Liver (tissue), 9 donors: ENCODE measurements around the gene SMIM29. TPM values are rescaled to one million over a fixed set of nuclear protein-coding genes. Genes with fewer than 3 reads are reported as not detected.

ENCODE experiments used
- DNase-seq: peaks from one replicate; pipeline ENCODE4 v3.0.0-alpha.2; 2017; ENCODE audit warnings: low spot score
- H3K27ac ChIP-seq, 2 donors: one replicate each; pipeline ENCODE4 v1.7.0; 2013; ENCODE audit warnings: inconsistent platforms in 2 of 2, low read length in 2 of 2, control low read depth in 1 of 2, low read depth in 1 of 2, mild to moderate bottlenecking in 1 of 2
- H3K27me3 ChIP-seq, 4 donors: one replicate each; pipeline versions ENCODE4 v1.6.1 to v1.7.0; 2013; ENCODE audit warnings: low read length in 3 of 4, inconsistent platforms in 1 of 4, mild to moderate bottlenecking in 1 of 4, moderate library complexity in 1 of 4; ENCODE audit not compliant: control insufficient read depth in 4 of 4, insufficient read depth in 4 of 4
- H3K36me3 ChIP-seq, 4 donors: one replicate each; pipeline versions ENCODE4 v1.6.1 to v1.7.0; 2013; ENCODE audit warnings: low read length in 3 of 4, mild to moderate bottlenecking in 3 of 4, low read depth in 1 of 4, moderate library complexity in 1 of 4; ENCODE audit not compliant: control insufficient read depth in 4 of 4, insufficient read depth in 3 of 4
- H3K4me1 ChIP-seq, 4 donors: one replicate each; pipeline versions ENCODE4 v1.6.1 to v1.7.0; 2013; ENCODE audit warnings: low read length in 3 of 4, mild to moderate bottlenecking in 3 of 4, moderate library complexity in 1 of 4; ENCODE audit not compliant: control insufficient read depth in 4 of 4, insufficient read depth in 4 of 4
- H3K4me3 ChIP-seq, 3 donors: one replicate each; pipeline versions ENCODE4 v1.6.1 to v1.7.0; 2013; ENCODE audit warnings: low read length in 3 of 3, control low read depth in 1 of 3, low read depth in 1 of 3, mild to moderate bottlenecking in 1 of 3
- H3K9ac ChIP-seq, 2 donors: one replicate each; pipeline ENCODE4 v1.7.0; 2013; ENCODE audit warnings: low read length in 2 of 2, mild to moderate bottlenecking in 2 of 2, moderate library complexity in 2 of 2, control low read depth in 1 of 2, low read depth in 1 of 2
- H3K9me3 ChIP-seq, 4 donors: one replicate each; pipeline versions ENCODE4 v1.6.1 to v1.7.0; 2013; ENCODE audit warnings: low read length in 3 of 4; ENCODE audit not compliant: control insufficient read depth in 4 of 4
- ATF3 ChIP-seq: IDR thresholded peaks from 2 replicates; pipeline ENCODE4 v1.6.1; 2016; ENCODE audit warnings: antibody characterized with exemption
- EGR1 ChIP-seq, 2 donors: IDR thresholded peaks; 2 replicates each; pipeline ENCODE4 v1.6.1; 2016 to 2018; ENCODE audit warnings: antibody characterized with exemption in 2 of 2, low read depth in 2 of 2
- GABPA ChIP-seq, 2 donors: IDR thresholded peaks in 1 of 2; conservative IDR thresholded peaks in 1 of 2; 2 replicates each; pipeline ENCODE4 v1.6.1; 2016; ENCODE audit warnings: antibody characterized with exemption in 2 of 2, mild to moderate bottlenecking in 1 of 2, moderate library complexity in 1 of 2
- JUND ChIP-seq, 2 donors: IDR thresholded peaks; 2 replicates each; pipeline ENCODE4 v1.6.1; 2016; ENCODE audit warnings: antibody characterized with exemption in 2 of 2
- NR2F2 ChIP-seq: IDR thresholded peaks from 2 replicates; pipeline ENCODE4 v1.6.1; 2016; ENCODE audit warnings: antibody characterized with exemption
- RAD21 ChIP-seq, 2 donors: IDR thresholded peaks; 2 replicates each; pipeline ENCODE4 v1.6.1; 2016; ENCODE audit warnings: antibody characterized with exemption in 2 of 2, mild to moderate bottlenecking in 2 of 2
- RXRA ChIP-seq, 2 donors: IDR thresholded peaks; 2 replicates each; pipeline ENCODE4 v1.6.1; 2017 to 2018; ENCODE audit warnings: antibody characterized with exemption in 2 of 2, mild to moderate bottlenecking in 1 of 2
- SP1 ChIP-seq: IDR thresholded peaks from 2 replicates; pipeline ENCODE4 v1.6.1; 2018; ENCODE audit warnings: antibody characterized with exemption, mild to moderate bottlenecking
- YY1 ChIP-seq: IDR thresholded peaks from 2 replicates; pipeline ENCODE4 v1.6.1; 2016; ENCODE audit warnings: antibody characterized with exemption, mild to moderate bottlenecking
- WGBS: extraction: QIAGEN DNeasy Blood & Tissue Kit; methylation state at CpG from one replicate; pipeline ENCODE4 v1.1.7; 2013; 5-methylcytosine and 5-hydroxymethylcytosine counted together
- polyA plus RNA-seq, 2 donors: library from polyadenylated mRNA; stranded (reverse) in 1 of 2; unstranded in 1 of 2; fragments of 200-250 nt in 1 of 2; fragments of >200 nt in 1 of 2; fragmentation: Nextera tagmentation in 1 of 2; extraction: Ambion mirVana in 1 of 2; gene quantifications; one replicate each; pipeline versions ENCODE4 v1.2.1 to v1.2.3, GENCODE V29; 2013 to 2015
- total RNA-seq, 2 donors: library from RNA; depleted of rRNA; stranded (reverse); fragments of >200 nt; gene quantifications; one replicate each; pipeline ENCODE4 v1.2.3, GENCODE V29; 2014
- TF ChIP-seq, protein P1 (sequence below): IDR thresholded peaks from 2 replicates; pipeline ENCODE4 v1.6.1; 2016; ENCODE audit warnings: antibody characterized with exemption
- TF ChIP-seq, protein P2 (sequence below): IDR thresholded peaks from 2 replicates; pipeline ENCODE4 v1.6.1; 2016; ENCODE audit warnings: antibody characterized with exemption
- donor health status: healthy.
- donor health status: healthy.
- donor health status: healthy.
- donor health status: healthy.
- donor health status: healthy.

Gene SMIM29
- total and polyA plus RNA-seq, 4 donors: 2.4 to 11.3 (median 6.7) TPM

DNA sequence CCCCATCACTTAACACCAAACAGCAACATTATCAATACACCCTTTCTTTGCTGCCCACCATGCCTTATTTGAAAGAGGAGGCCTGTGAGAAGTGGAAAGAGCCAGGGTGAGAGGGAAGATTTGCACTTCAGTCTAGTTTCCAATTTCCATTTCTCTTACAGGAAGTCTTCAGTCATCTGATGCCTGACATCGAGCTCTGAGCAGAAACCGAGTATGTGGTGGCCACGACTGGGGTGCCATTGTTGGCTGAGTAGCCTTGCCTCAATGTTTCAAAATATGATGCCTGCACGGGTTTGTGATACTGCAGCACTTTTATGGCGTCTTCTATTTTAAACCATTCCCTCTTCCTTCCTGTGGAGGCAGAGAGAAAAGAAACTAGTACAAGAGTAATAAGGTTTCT is 39.8 kb upstream of the SMIM29 start:
- no peak for TF ChIP-seq EGR1 (IDR thresholded peaks at IDR 0.05; ENCODE audit: low read depth in 2 of 2)
- TF ChIP-seq RXRA (IDR thresholded peaks at IDR 0.05): no peak
- WGBS: 72% methylated on average over 5 of the region's 5 CpGs
- Histone ChIP-seq H3K4me1 (no peaks in the 10 kb centered on the region), H3K36me3 (peaks cover 3 to 11% (median 9%) of the 10 kb centered on the region in 4 donors), H3K9ac (no peak overlapping the region), H3K27ac (no peak overlapping the region), H3K9me3 (no peaks in the 10 kb centered on the region), H3K4me3 (no peak overlapping the region), H3K27me3 (no peaks in the 10 kb centered on the region)
- no peak for DNase-seq

- H3K27me3 ChIP-seq: no peaks in the 10 kb centered on the region
- H3K36me3 ChIP-seq: peaks cover 0 to 8% (median 3%) of the 10 kb centered on the region in 4 donors
- TF ChIP-seq SP1: no peak
- TF ChIP-seq JUND (IDR thresholded peaks at IDR 0.05): no peak
- no peak for TF ChIP-seq EGR1 (IDR thresholded peaks at IDR 0.05; ENCODE audit: low read depth in 2 of 2)
- no peak for TF ChIP-seq NR2F2
- TF ChIP-seq YY1: no peak
- TF ChIP-seq, protein P1, sequence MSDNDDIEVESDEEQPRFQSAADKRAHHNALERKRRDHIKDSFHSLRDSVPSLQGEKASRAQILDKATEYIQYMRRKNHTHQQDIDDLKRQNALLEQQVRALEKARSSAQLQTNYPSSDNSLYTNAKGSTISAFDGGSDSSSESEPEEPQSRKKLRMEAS: no peak
- TF ChIP-seq RAD21 (IDR thresholded peaks at IDR 0.05): peak in 1 of 2 donors; percentile 3
- TF ChIP-seq GABPA (IDR thresholded peaks at IDR 0.05 in 1 of 2, conservative IDR thresholded peaks at IDR 0.05 in 1 of 2): no peak
- no peak for TF ChIP-seq ATF3
- no peak overlapping the region for H3K27ac ChIP-seq
- H3K4me1 ChIP-seq: no peaks in the 10 kb centered on the region
- H3K4me3 ChIP-seq: no peak overlapping the region
- WGBS: 77% methylated on average over 4 of the region's 4 CpGs
- DNase-seq: no peak
- H3K9me3 ChIP-seq: no peaks in the 10 kb centered on the region
- H3K9ac ChIP-seq: no peak overlapping the region
Observed at GRCh38 chr6:34285448-34286164, 36.8 kb upstream of the SMIM29 start.

DNA sequence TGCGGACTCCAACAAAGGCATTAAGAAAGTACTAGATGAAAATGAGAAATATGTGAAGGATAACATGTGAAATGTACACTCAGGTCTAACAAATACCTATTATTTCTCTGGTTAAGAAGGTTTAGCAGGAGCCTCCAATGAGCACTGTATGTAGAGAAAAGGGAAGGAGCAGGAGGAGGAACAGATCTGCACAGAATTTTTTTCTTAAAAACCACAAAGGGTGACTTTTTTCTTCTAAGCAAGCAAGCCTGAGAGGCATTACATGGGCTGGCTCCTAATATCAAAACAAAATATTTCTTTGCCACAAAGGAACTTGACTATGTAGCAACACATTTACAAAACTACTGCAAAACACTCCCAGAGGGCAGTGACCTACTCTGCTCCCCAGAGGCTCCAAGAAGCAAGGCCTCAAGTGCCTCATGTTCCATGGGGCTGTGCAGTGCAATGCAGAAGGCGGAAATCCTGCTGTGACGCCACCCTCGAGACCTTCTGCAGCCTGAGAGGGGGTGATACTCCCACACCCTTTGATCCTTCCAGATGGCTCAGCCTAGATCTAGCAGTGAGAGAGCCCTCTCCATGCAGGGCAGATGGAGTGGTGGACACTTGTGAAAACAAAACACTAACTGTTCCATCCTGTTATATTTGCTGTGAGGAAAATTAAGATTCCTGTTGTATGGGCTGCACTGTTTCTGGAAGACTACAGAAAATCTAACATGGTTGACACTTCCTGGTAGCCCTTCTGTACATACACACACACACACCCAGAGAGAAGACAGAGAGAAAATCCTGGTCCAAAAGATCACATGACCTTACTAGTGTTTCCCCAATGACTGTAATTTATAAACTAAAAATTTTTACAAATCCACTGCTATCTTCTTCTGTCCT is 36.0 kb upstream of the SMIM29 start:
- WGBS: 89% methylated on average over 4 of the region's 4 CpGs
- peaks cover 0 to 8% (median 3%) of the 10 kb centered on the region in 4 donors for H3K36me3 ChIP-seq
- H3K4me3 ChIP-seq: no peak overlapping the region
- no peak for DNase-seq
- H3K27ac ChIP-seq: no peak overlapping the region
- H3K9ac ChIP-seq: no peak overlapping the region
- no peaks in the 10 kb centered on the region for H3K27me3 ChIP-seq
- H3K4me1 ChIP-seq: no peaks in the 10 kb centered on the region
- no peaks in the 10 kb centered on the region for H3K9me3 ChIP-seq
- TF ChIP-seq, protein P2, sequence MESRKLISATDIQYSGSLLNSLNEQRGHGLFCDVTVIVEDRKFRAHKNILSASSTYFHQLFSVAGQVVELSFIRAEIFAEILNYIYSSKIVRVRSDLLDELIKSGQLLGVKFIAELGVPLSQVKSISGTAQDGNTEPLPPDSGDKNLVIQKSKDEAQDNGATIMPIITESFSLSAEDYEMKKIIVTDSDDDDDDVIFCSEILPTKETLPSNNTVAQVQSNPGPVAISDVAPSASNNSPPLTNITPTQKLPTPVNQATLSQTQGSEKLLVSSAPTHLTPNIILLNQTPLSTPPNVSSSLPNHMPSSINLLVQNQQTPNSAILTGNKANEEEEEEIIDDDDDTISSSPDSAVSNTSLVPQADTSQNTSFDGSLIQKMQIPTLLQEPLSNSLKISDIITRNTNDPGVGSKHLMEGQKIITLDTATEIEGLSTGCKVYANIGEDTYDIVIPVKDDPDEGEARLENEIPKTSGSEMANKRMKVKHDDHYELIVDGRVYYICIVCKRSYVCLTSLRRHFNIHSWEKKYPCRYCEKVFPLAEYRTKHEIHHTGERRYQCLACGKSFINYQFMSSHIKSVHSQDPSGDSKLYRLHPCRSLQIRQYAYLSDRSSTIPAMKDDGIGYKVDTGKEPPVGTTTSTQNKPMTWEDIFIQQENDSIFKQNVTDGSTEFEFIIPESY: no peak
- peak in 1 of 2 donors; percentile 24 for TF ChIP-seq RAD21 (IDR thresholded peaks at IDR 0.05)
- peak in 1 of 2 donors; percentile 5 for TF ChIP-seq RXRA (IDR thresholded peaks at IDR 0.05)
